ENCODE measurements around the gene ZFYVE1. TPM values are rescaled to one million over a fixed set of nuclear protein-coding genes. Genes with fewer than 3 reads are reported as not detected.

ZFYVE1 gene
- total and polyA plus RNA-seq, 10 of the 15 experiments (the other 5 are each of a cell fraction or from before 2014, with no cell fraction given), result 1.2 to 13.3 (median 6.4) TPM

DNA sequence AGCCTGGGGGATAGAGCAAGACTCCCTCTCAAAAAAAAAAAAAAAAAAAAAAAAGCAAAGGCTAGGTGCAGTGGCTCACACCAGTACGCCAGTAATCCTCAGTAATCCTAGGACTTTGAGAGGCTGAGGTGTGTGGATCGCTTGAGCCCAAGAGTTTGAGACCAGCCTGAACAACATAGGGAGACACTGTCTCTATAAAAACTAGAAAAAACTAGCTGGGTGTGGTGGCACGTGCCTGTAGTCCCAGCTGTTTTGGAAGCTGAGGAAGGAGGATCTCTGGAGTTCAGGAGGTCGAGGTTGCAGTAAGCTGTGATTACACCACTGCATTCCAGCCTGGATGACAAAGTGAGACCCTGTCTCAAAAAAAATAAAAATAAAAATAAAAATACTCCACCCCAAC, 22.5 kb upstream of the ZFYVE1 start:
- Histone ChIP-seq H4K20me1 (ENCODE audit: control insufficient read depth, insufficient read depth) (no peaks in the 10 kb centered on the region), H3K9me3 (replicated peaks; ENCODE audit: control insufficient read depth, insufficient read depth, low read length) (no peaks in the 10 kb centered on the region), H3K27me3 (replicated peaks in 1 of 2; ENCODE audit: control insufficient read depth in 2 of 2, insufficient read depth in 2 of 2, low read length in 1 of 2) (no peaks in the 10 kb centered on the region), H3K4me3 (no peak overlapping the region), H3K79me2 (ENCODE audit: control insufficient read depth, insufficient read depth, low read length) (no peaks in the 10 kb centered on the region), H3K9ac (ENCODE audit: control insufficient read depth, insufficient read depth, low read length) (no peak overlapping the region), H2AFZ (ENCODE audit: control insufficient read depth, low read depth, low read length) (no peak overlapping the region), H3K4me1 (ENCODE audit: control insufficient read depth, insufficient read depth, low read length) (no peaks in the 10 kb centered on the region), H3K36me3 (ENCODE audit: control insufficient read depth in 2 of 2, insufficient read depth in 2 of 2, low read length in 1 of 2) (no peaks in the 10 kb centered on the region), H3K27ac (ENCODE audit: control insufficient read depth, insufficient read depth) (no peak overlapping the region), H3K4me2 (ENCODE audit: control insufficient read depth, insufficient read depth) (no peak overlapping the region)
- FAIRE-seq, result no peak
- RAD21 ChIA-PET (ENCODE audit: unreplicated experiment), result interaction anchor here (0.7 kb wide), 1 partner anchor 238 kb away, joined by 4 read pairs; no protein-coding TSS in a partner anchor
- DNase-seq (ENCODE audit: low read depth, low spot score), result no peak
- CTCF ChIA-PET, result interaction anchor here (0.6 to 1.4 kb wide), 2 partner anchors 523 to 584 kb away, joined by 3 to 4 read pairs; no protein-coding TSS in a partner anchor
- POLR2A ChIA-PET, result interaction anchor here (0.7 to 1.1 kb wide), 3 partner anchors 23 to 78 kb away, joined by 3 to 6 read pairs (median 4); partner anchors contain the start of gene ZFYVE1
- no peak for TF ChIP-seq FOXK2 (IDR thresholded peaks at IDR 0.05)
- no peak for TF ChIP-seq ZSCAN29 (IDR thresholded peaks at IDR 0.05)
- TF ChIP-seq ESRRA (IDR thresholded peaks at IDR 0.05; ENCODE audit: low read length), result no peak
- 70% methylated on average over 4 of the region's 4 CpGs for WGBS (ENCODE audit: insufficient coverage, insufficient replicate concordance, low lambda C conversion rate, missing lambda C conversion rate)
- BruUV-seq (replicated peaks), result no TSS peak
- SMC1A ChIA-PET (ENCODE audit: uncharacterized antibody, unreplicated experiment), result interaction anchor here (1.2 kb wide), 1 partner anchor 10 kb away, joined by 3 read pairs; no protein-coding TSS in a partner anchor
- ATAC-seq, result no peak
- in situ Hi-C loops (cut with MboI), result no loop called here
- intact Hi-C loops (cut with micrococcal nuclease; ENCODE audit: unreplicated experiment), result no loop called here

DNA sequence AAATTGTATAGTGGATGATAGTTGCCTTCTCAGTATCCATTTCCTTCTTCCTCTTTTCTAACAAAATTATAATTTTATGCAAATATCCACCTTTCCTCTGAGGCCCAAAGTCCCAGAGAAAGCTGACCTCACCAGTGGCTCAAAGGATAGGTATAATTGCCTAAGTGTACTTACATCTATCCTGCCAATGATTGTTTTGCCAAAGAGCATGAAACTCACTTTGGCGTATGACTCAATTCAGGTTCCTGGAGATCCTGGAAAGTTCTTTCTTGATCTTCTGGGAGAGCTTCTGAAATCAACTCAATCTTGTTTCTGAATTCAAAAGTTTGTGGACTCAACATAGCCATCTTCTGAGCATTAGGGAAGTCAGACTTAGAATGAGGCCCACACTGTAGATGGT, 20.9 kb upstream of the ZFYVE1 start:
- POLR2A ChIA-PET, result no interaction called here
- CTCF ChIA-PET, result interaction anchor here (1.5 kb wide), 1 partner anchor 11 kb away, joined by 7 read pairs; the partner anchor contains the start of gene RBM25
- TF ChIP-seq, protein P1, sequence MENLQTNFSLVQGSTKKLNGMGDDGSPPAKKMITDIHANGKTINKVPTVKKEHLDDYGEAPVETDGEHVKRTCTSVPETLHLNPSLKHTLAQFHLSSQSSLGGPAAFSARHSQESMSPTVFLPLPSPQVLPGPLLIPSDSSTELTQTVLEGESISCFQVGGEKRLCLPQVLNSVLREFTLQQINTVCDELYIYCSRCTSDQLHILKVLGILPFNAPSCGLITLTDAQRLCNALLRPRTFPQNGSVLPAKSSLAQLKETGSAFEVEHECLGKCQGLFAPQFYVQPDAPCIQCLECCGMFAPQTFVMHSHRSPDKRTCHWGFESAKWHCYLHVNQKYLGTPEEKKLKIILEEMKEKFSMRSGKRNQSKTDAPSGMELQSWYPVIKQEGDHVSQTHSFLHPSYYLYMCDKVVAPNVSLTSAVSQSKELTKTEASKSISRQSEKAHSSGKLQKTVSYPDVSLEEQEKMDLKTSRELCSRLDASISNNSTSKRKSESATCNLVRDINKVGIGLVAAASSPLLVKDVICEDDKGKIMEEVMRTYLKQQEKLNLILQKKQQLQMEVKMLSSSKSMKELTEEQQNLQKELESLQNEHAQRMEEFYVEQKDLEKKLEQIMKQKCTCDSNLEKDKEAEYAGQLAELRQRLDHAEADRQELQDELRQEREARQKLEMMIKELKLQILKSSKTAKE (IDR thresholded peaks at IDR 0.05; ENCODE audit: low read depth, poor library complexity, severe bottlenecking), result no peak
- TF ChIP-seq SUZ12 (IDR thresholded peaks at IDR 0.05; ENCODE audit: unreplicated experiment) (no peak), JUND (IDR thresholded peaks at IDR 0.05; ENCODE audit: low read depth, low read length) (no peak), GABPA (IDR thresholded peaks at IDR 0.05; ENCODE audit: low read depth) (no peak), SREBF1 (IDR thresholded peaks at IDR 0.05; ENCODE audit: low read length) (no peak), ESRRA (IDR thresholded peaks at IDR 0.05; ENCODE audit: low read length) (no peak)
- TF ChIP-seq, protein P2, sequence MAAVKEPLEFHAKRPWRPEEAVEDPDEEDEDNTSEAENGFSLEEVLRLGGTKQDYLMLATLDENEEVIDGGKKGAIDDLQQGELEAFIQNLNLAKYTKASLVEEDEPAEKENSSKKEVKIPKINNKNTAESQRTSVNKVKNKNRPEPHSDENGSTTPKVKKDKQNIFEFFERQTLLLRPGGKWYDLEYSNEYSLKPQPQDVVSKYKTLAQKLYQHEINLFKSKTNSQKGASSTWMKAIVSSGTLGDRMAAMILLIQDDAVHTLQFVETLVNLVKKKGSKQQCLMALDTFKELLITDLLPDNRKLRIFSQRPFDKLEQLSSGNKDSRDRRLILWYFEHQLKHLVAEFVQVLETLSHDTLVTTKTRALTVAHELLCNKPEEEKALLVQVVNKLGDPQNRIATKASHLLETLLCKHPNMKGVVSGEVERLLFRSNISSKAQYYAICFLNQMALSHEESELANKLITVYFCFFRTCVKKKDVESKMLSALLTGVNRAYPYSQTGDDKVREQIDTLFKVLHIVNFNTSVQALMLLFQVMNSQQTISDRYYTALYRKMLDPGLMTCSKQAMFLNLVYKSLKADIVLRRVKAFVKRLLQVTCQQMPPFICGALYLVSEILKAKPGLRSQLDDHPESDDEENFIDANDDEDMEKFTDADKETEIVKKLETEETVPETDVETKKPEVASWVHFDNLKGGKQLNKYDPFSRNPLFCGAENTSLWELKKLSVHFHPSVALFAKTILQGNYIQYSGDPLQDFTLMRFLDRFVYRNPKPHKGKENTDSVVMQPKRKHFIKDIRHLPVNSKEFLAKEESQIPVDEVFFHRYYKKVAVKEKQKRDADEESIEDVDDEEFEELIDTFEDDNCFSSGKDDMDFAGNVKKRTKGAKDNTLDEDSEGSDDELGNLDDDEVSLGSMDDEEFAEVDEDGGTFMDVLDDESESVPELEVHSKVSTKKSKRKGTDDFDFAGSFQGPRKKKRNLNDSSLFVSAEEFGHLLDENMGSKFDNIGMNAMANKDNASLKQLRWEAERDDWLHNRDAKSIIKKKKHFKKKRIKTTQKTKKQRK (IDR thresholded peaks at IDR 0.05; ENCODE audit: low read depth, low read length), result no peak
- TF ChIP-seq, protein P3, sequence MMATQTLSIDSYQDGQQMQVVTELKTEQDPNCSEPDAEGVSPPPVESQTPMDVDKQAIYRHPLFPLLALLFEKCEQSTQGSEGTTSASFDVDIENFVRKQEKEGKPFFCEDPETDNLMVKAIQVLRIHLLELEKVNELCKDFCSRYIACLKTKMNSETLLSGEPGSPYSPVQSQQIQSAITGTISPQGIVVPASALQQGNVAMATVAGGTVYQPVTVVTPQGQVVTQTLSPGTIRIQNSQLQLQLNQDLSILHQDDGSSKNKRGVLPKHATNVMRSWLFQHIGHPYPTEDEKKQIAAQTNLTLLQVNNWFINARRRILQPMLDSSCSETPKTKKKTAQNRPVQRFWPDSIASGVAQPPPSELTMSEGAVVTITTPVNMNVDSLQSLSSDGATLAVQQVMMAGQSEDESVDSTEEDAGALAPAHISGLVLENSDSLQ (IDR thresholded peaks at IDR 0.05), result no peak

More for the DNA sequence above, 20.9 kb upstream of the ZFYVE1 start:
- Histone ChIP-seq H3K9me3 (replicated peaks; ENCODE audit: control insufficient read depth, insufficient read depth, low read length) (no peaks in the 10 kb centered on the region), H3K79me2 (ENCODE audit: control insufficient read depth, insufficient read depth, low read length) (no peaks in the 10 kb centered on the region), H3K36me3 (ENCODE audit: control insufficient read depth in 2 of 2, insufficient read depth in 2 of 2, low read length in 1 of 2) (no peaks in the 10 kb centered on the region), H3K4me2 (ENCODE audit: control insufficient read depth, insufficient read depth) (no peak overlapping the region), H3K9ac (ENCODE audit: control insufficient read depth, insufficient read depth, low read length) (no peak overlapping the region), H3K27me3 (replicated peaks in 1 of 2; ENCODE audit: control insufficient read depth in 2 of 2, insufficient read depth in 2 of 2, low read length in 1 of 2) (no peaks in the 10 kb centered on the region), H4K20me1 (ENCODE audit: control insufficient read depth, insufficient read depth) (no peaks in the 10 kb centered on the region), H3K4me1 (ENCODE audit: control insufficient read depth, insufficient read depth, low read length) (no peaks in the 10 kb centered on the region), H2AFZ (ENCODE audit: control insufficient read depth, low read depth, low read length) (no peak overlapping the region; the same call in 1 of the 2 replicates), H3K27ac (ENCODE audit: control insufficient read depth, insufficient read depth) (no peak overlapping the region), H3K4me3 (no peak overlapping the region)
- RAD21 ChIA-PET (ENCODE audit: unreplicated experiment), result interaction anchor here (2.0 kb wide), 1 partner anchor 11 kb away, joined by 7 read pairs; the partner anchor contains the start of gene RBM25
- DNase-seq (ENCODE audit: low read depth, low spot score) (no peak), ATAC-seq (no peak; the same call in 2 of the 3 replicates), FAIRE-seq (no peak)
- SMC1A ChIA-PET (ENCODE audit: uncharacterized antibody, unreplicated experiment), result interaction anchor here (0.6 kb wide), 1 partner anchor 430 kb away, joined by 3 read pairs; no protein-coding TSS in a partner anchor
- in situ Hi-C loops (cut with MboI) (no loop called here), intact Hi-C loops (cut with micrococcal nuclease; ENCODE audit: unreplicated experiment) (no loop called here)
- WGBS (ENCODE audit: insufficient coverage, insufficient replicate concordance, low lambda C conversion rate, missing lambda C conversion rate), result 100% methylated on average over 1 of the region's 1 CpG
- no TSS peak for BruUV-seq (replicated peaks)

Data from GM12878 (cell line).